Measurements from ENCODE around the gene SNAP29.

The SNAP29 gene

GRCh38 chr22:20904008-20904979, 45.5 kb downstream of the SNAP29 start:
- Histone ChIP-seq H2BK15ac (ENCODE audit: low read length) (no peak overlapping the region), H3K4me1 (ENCODE audit: control insufficient read depth in 2 of 2, insufficient read depth in 1 of 2, low read depth in 1 of 2, low read length in 2 of 2) (no peaks in the 10 kb centered on the region), H3K79me1 (ENCODE audit: low read depth, low read length) (no peaks in the 10 kb centered on the region), H3K4ac (ENCODE audit: low read length) (no peak overlapping the region), H3K4me2 (ENCODE audit: insufficient read depth, low read length, poor library complexity, severe bottlenecking) (no peak overlapping the region), H3K36me3 (replicated peaks in 1 of 2; ENCODE audit: control insufficient read depth in 2 of 2, insufficient read depth in 2 of 2, low read length in 2 of 2) (no peaks in the 10 kb centered on the region), H3K27ac (replicated peaks; ENCODE audit: low read length) (no peak overlapping the region), H2BK12ac (ENCODE audit: low read length) (no peak overlapping the region), H4K8ac (ENCODE audit: low read depth, low read length) (no peak overlapping the region), H2AK5ac (ENCODE audit: low read depth, low read length) (no peak overlapping the region), H3K14ac (ENCODE audit: low read length) (no peak overlapping the region), H3K27me3 (ENCODE audit: control insufficient read depth in 3 of 3, insufficient read depth in 3 of 3, low read depth in 1 of 3, low read length in 3 of 3) (peaks cover 0 to 17% (median 0%) of the 10 kb centered on the region in 3 experiments), H3K4me3 (ENCODE audit: low read length in 2 of 2) (no peak overlapping the region), H3K9ac (ENCODE audit: low read depth, low read length, poor library complexity) (no peak overlapping the region), H2BK5ac (ENCODE audit: low read length) (no peak overlapping the region), H4K91ac (ENCODE audit: low read depth, low read length, poor library complexity) (no peak overlapping the region), H3K18ac (ENCODE audit: low read length) (no peak overlapping the region), H3K9me3 (replicated peaks in 1 of 2; ENCODE audit: control insufficient read depth in 2 of 2, insufficient read depth in 1 of 2, low read depth in 1 of 2, low read length in 2 of 2) (no peaks in the 10 kb centered on the region), H3K23ac (ENCODE audit: low read depth, low read length, poor library complexity) (no peak overlapping the region), H2BK120ac (ENCODE audit: low read depth, low read length) (no peak overlapping the region), H2AFZ (ENCODE audit: low read length) (no peak overlapping the region)
- no peak for DNase-seq (ENCODE audit: low spot score)
- WGBS, 2 donors (ENCODE audit: extremely low coverage in 2 of 2, insufficient read length in 2 of 2, insufficient replicate concordance in 1 of 2): no CpG with 5 or more reads among the region's 7 CpGs

- no peaks in the 10 kb centered on the region for H3K4me1 ChIP-seq (ENCODE audit: control insufficient read depth in 2 of 2, insufficient read depth in 1 of 2, low read depth in 1 of 2, low read length in 2 of 2)
- H2BK5ac ChIP-seq (ENCODE audit: low read length): no peak overlapping the region
- no peak overlapping the region for H3K4me2 ChIP-seq (ENCODE audit: insufficient read depth, low read length, poor library complexity, severe bottlenecking)
- no CpG with 5 or more reads among the region's 3 CpGs for WGBS, 2 donors (ENCODE audit: extremely low coverage in 2 of 2, insufficient read length in 2 of 2, insufficient replicate concordance in 1 of 2)
- no peak overlapping the region for H3K27ac ChIP-seq (replicated peaks; ENCODE audit: low read length)
- no peak overlapping the region for H4K91ac ChIP-seq (ENCODE audit: low read depth, low read length, poor library complexity)
- no peaks in the 10 kb centered on the region for H3K79me1 ChIP-seq (ENCODE audit: low read depth, low read length)
- H2AFZ ChIP-seq (ENCODE audit: low read length): no peak overlapping the region
- H3K27me3 ChIP-seq (ENCODE audit: control insufficient read depth in 3 of 3, insufficient read depth in 3 of 3, low read depth in 1 of 3, low read length in 3 of 3): peaks cover 0 to 17% (median 0%) of the 10 kb centered on the region in 3 experiments
- H2BK12ac ChIP-seq (ENCODE audit: low read length): no peak overlapping the region
- H3K4ac ChIP-seq (ENCODE audit: low read length): no peak overlapping the region
- no peaks in the 10 kb centered on the region for H3K9me3 ChIP-seq (replicated peaks in 1 of 2; ENCODE audit: control insufficient read depth in 2 of 2, insufficient read depth in 1 of 2, low read depth in 1 of 2, low read length in 2 of 2)
- H2AK5ac ChIP-seq (ENCODE audit: low read depth, low read length): no peak overlapping the region
- H2BK15ac ChIP-seq (ENCODE audit: low read length): no peak overlapping the region
- H4K8ac ChIP-seq (ENCODE audit: low read depth, low read length): no peak overlapping the region
- H3K4me3 ChIP-seq (ENCODE audit: low read length in 2 of 2): no peak overlapping the region
- no peak overlapping the region for H3K18ac ChIP-seq (ENCODE audit: low read length)
- no peak overlapping the region for H3K14ac ChIP-seq (ENCODE audit: low read length)
- DNase-seq (ENCODE audit: low spot score): no peak
- H3K9ac ChIP-seq (ENCODE audit: low read depth, low read length, poor library complexity): no peak overlapping the region
- H3K36me3 ChIP-seq (replicated peaks in 1 of 2; ENCODE audit: control insufficient read depth in 2 of 2, insufficient read depth in 2 of 2, low read length in 2 of 2): no peaks in the 10 kb centered on the region
- no peak overlapping the region for H3K23ac ChIP-seq (ENCODE audit: low read depth, low read length, poor library complexity)
- no peak overlapping the region for H2BK120ac ChIP-seq (ENCODE audit: low read depth, low read length)
Measured at GRCh38 chr22:20904980-20905355, 46.2 kb downstream of the SNAP29 start.

DNA sequence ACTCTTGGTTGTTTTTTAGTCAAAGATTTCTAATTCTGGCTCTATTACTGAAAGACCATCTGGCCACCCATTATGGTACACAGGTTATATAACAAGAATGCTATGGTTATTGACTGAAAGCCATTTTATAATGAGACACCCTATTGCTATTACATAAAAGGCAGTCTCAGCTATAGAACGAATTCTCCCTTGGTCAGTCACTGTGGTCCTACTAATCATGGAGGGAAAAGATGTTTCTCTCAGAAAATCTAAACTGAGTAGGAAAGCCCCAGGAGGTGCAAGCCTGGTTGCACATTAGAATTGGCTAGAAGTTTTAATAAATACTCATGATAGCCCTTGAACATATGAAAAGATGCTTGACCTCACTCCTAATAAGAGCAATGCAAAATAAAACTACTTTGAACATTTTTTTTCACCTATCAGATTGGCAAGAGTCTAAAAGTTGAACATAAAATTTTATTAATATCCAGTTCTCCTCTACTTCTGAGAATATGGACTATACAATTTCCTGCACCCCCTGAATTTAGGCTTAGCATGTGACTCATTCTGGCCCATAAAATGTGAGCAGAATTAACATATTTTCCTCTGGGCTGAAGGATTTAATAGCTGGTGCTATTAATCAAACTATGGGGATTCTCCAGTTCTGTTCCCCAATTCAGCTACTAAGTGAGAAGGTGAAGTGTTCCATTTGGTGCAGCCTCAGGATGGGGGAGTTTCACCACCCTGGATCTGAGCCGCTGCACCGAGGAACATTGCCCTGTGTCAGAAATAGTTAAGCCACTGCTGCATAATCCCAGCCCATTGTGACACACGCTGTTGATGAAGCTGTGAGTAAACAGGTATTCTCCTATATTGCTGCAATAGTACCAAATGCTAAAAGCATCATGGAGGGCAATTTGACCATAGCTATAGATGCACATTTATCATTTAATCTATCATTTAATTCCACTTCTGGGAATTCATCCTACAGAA, 46.9 kb downstream of the SNAP29 start:
- Histone ChIP-seq H4K91ac (ENCODE audit: low read depth, low read length, poor library complexity) (no peak overlapping the region), H3K36me3 (replicated peaks in 1 of 2; ENCODE audit: control insufficient read depth in 2 of 2, insufficient read depth in 2 of 2, low read length in 2 of 2) (no peaks in the 10 kb centered on the region), H3K79me1 (ENCODE audit: low read depth, low read length) (no peaks in the 10 kb centered on the region), H3K4me1 (ENCODE audit: control insufficient read depth in 2 of 2, insufficient read depth in 1 of 2, low read depth in 1 of 2, low read length in 2 of 2) (no peaks in the 10 kb centered on the region), H3K27me3 (ENCODE audit: control insufficient read depth in 3 of 3, insufficient read depth in 3 of 3, low read depth in 1 of 3, low read length in 3 of 3) (peaks cover 0 to 17% (median 0%) of the 10 kb centered on the region in 3 experiments), H2BK120ac (ENCODE audit: low read depth, low read length) (no peak overlapping the region), H3K23ac (ENCODE audit: low read depth, low read length, poor library complexity) (no peak overlapping the region), H2BK12ac (ENCODE audit: low read length) (no peak overlapping the region), H3K4me2 (ENCODE audit: insufficient read depth, low read length, poor library complexity, severe bottlenecking) (no peak overlapping the region), H3K9me3 (replicated peaks in 1 of 2; ENCODE audit: control insufficient read depth in 2 of 2, insufficient read depth in 1 of 2, low read depth in 1 of 2, low read length in 2 of 2) (no peaks in the 10 kb centered on the region), H3K9ac (ENCODE audit: low read depth, low read length, poor library complexity) (no peak overlapping the region), H3K4ac (ENCODE audit: low read length) (no peak overlapping the region), H2BK15ac (ENCODE audit: low read length) (no peak overlapping the region), H2AK5ac (ENCODE audit: low read depth, low read length) (no peak overlapping the region), H2AFZ (ENCODE audit: low read length) (no peak overlapping the region), H3K14ac (ENCODE audit: low read length) (no peak overlapping the region), H3K18ac (ENCODE audit: low read length) (peak overlapping the region; percentile 70), H4K8ac (ENCODE audit: low read depth, low read length) (no peak overlapping the region), H3K4me3 (ENCODE audit: low read length in 2 of 2) (no peak overlapping the region), H2BK5ac (ENCODE audit: low read length) (no peak overlapping the region), H3K27ac (replicated peaks; ENCODE audit: low read length) (no peak overlapping the region)
- WGBS, 2 donors (ENCODE audit: extremely low coverage in 2 of 2, insufficient read length in 2 of 2, insufficient replicate concordance in 1 of 2): no CpG with 5 or more reads among the region's 4 CpGs
- DNase-seq (ENCODE audit: low spot score): no peak

GRCh38 chr22:20906387-20906767, 47.6 kb downstream of the SNAP29 start:
- Histone ChIP-seq H2BK15ac (ENCODE audit: low read length) (no peak overlapping the region), H2AK5ac (ENCODE audit: low read depth, low read length) (no peak overlapping the region), H3K4ac (ENCODE audit: low read length) (no peak overlapping the region), H3K4me1 (ENCODE audit: control insufficient read depth in 2 of 2, insufficient read depth in 1 of 2, low read depth in 1 of 2, low read length in 2 of 2) (no peaks in the 10 kb centered on the region), H4K8ac (ENCODE audit: low read depth, low read length) (no peak overlapping the region), H3K18ac (ENCODE audit: low read length) (no peak overlapping the region), H4K91ac (ENCODE audit: low read depth, low read length, poor library complexity) (no peak overlapping the region), H3K27me3 (ENCODE audit: control insufficient read depth in 3 of 3, insufficient read depth in 3 of 3, low read depth in 1 of 3, low read length in 3 of 3) (peaks cover 0 to 17% (median 0%) of the 10 kb centered on the region in 3 experiments), H2BK12ac (ENCODE audit: low read length) (no peak overlapping the region), H3K4me2 (ENCODE audit: insufficient read depth, low read length, poor library complexity, severe bottlenecking) (no peak overlapping the region), H3K79me1 (ENCODE audit: low read depth, low read length) (no peaks in the 10 kb centered on the region), H3K23ac (ENCODE audit: low read depth, low read length, poor library complexity) (no peak overlapping the region), H3K27ac (replicated peaks; ENCODE audit: low read length) (no peak overlapping the region), H3K36me3 (replicated peaks in 1 of 2; ENCODE audit: control insufficient read depth in 2 of 2, insufficient read depth in 2 of 2, low read length in 2 of 2) (no peaks in the 10 kb centered on the region), H3K9ac (ENCODE audit: low read depth, low read length, poor library complexity) (no peak overlapping the region), H2BK5ac (ENCODE audit: low read length) (no peak overlapping the region), H3K14ac (ENCODE audit: low read length) (no peak overlapping the region), H2AFZ (ENCODE audit: low read length) (no peak overlapping the region), H3K9me3 (replicated peaks in 1 of 2; ENCODE audit: control insufficient read depth in 2 of 2, insufficient read depth in 1 of 2, low read depth in 1 of 2, low read length in 2 of 2) (no peaks in the 10 kb centered on the region), H2BK120ac (ENCODE audit: low read depth, low read length) (no peak overlapping the region), H3K4me3 (ENCODE audit: low read length in 2 of 2) (no peak overlapping the region)
- DNase-seq (ENCODE audit: low spot score): no peak
- no CpG with 5 or more reads among the region's 3 CpGs for WGBS, 2 donors (ENCODE audit: extremely low coverage in 2 of 2, insufficient read length in 2 of 2, insufficient replicate concordance in 1 of 2)

All from neuronal stem cell (in vitro differentiated cells).